Stimulated activated CD4-positive, alpha-beta T cell treated with anti-CD3 and anti-CD28 coated beads, TNF-alpha, amount 100 ng/mL, for 24 hours (primary cell): ENCODE measurements around the gene STOM.

ENCODE experiments used
- DNase-seq, 3 experiments: peaks; one replicate each; pipeline ENCODE4 v3.0.0-alpha.2; 2020; ENCODE audit warnings: low read depth in 3 of 3

Gene STOM

DNA sequence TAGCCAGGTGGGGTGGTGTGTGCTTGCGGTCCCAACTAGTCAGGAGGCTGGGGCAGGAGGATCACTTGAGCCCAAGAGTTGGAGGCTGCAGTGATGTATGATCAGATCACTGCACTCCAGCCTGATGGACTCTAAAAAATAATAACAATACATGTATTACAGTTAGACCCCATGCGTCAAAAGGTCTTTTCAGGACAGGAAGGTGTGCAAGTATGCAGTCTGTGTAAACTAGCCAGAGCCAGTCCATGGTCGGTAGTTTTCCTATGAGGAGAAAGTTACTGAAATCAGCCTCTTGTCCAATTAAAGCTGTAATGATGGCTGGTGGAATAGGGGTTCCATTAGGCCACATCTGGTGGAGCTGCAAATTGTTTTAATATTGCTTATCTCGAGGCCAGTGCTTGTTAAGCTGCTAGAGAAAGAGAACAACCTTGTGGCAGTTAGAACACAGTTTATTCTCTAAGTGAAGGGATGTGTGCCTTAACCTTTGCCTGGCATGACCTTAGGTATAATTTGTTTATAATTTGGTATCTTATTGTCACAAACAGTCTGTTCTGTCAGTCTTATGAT, 1.5 kb upstream of the STOM start:
- DNase-seq, result no peak

GRCh38 chr9:121368745-121369144, 1.3 kb downstream of the STOM start:
- DNase-seq, result no peak

- DNase-seq, result no peak
These were observed 1.9 kb downstream of the STOM start for GRCh38 chr9:121368138-121368522.

- DNase-seq, result no peak
These were observed 2.5 kb downstream of the STOM start for GRCh38 chr9:121367306-121368137.

- no peak for DNase-seq
These were observed 3.3 kb downstream of the STOM start for GRCh38 chr9:121366611-121367192.

DNA sequence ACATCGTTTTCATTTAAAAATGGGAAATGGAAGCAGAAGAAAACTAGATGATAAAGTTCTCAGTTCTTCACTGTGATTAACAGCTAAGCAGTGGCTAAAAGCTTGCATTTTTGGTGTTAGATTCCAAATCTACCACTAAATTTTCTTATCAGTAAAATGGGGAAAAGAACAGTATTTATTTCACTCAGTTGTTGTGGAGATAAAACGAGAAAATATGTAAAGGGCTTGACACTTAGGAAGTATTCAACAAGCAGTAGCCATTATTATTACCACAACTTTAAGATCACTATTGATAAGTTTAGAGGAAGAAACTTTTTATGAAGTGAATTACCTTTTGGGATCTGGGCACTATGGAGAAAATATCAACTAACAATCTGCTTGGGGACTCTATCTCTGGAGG, 4.5 kb downstream of the STOM start:
- DNase-seq, result no peak

DNA sequence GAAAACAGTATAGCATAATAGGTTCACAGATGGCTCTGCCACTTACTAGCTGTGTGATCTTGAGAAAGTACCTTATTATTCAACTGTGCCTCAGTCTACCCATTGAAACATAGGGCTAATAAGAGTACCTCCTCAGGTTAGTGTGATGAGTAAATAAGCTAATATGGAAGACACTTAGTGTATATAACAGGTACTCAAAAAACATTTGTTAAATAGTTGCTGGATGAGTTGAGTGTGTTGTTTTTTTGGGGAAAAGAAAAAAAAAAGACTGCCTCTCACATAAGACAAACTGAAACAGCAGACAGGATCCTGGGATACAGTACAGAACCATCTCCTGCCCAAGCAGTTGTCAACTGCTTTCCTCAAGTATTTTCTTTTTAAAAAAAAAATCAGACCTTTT, 5.2 kb downstream of the STOM start:
- no peak for DNase-seq

- no peak for DNase-seq
These were observed 6.0 kb downstream of the STOM start for GRCh38 chr9:121364077-121364476.

- DNase-seq, result no peak
These were observed 6.5 kb downstream of the STOM start for GRCh38 chr9:121363622-121363961.

- no peak for DNase-seq
These were observed 7.0 kb downstream of the STOM start for GRCh38 chr9:121362813-121363621.

- DNase-seq, result no peak
These were observed 9.3 kb downstream of the STOM start for GRCh38 chr9:121360601-121361374.

- DNase-seq, result no peak
These were observed 10.4 kb downstream of the STOM start for GRCh38 chr9:121359351-121360294.

DNA sequence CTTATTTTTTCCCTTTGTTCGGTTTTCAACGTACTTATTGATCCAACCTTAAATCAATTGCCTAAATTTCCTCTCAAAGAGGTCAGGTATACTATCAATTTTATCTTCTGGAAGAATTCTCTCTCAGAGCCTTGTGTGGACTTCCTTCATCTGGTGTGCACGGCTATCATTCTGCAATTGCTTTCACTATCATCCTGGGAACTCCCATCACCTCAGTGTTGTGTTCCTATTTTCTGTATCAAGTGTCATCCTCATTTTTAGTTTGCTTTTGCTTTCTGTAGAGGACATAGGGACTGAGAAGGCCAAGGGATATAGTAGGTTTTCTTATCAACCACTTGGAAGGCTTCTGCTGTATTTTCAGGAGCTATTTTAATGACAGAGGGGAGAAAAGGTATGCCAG, 11.3 kb downstream of the STOM start:
- no peak for DNase-seq

- DNase-seq, result no peak
These were observed 13.0 kb downstream of the STOM start for GRCh38 chr9:121357011-121357410.

DNA sequence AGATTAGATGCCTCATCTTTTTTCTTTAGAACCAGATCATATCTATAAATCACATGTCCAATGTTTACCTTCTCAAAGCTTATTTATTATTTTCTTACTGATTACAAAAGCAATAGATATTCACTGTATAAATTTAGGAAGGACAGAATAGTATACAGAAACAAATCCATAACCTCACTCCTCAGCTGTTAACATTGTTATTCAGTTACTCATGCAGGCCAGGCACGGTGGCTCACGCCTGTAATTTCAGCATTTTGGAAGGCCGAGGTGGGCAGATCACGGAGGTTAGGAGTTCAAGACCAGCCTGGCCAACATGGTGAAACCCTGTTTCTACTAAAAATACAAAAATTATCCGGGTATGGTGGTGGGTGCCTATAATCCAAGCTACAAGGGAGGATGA, 15.3 kb downstream of the STOM start:
- DNase-seq, result no peak

DNA sequence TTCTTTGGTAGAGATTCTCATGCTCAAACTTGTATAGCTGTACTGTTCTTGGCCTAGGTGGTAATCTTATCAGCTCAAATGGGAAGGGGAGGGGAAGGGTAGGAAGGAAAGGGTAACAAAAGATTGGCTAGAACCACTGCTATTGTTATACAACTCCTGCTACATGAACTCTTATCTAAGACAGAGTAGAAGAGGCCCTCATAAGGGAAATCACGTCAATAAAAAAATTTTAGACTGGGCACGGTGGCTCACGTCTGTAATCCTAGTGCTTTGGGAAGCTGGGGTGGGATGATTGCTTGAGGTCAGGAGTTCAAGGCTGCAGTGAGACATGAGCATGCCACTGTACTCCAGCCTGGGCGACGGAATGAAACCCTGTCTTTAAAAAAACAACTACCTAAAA, 15.9 kb downstream of the STOM start:
- DNase-seq, result no peak

GRCh38 chr9:121353241-121354061, 16.6 kb downstream of the STOM start:
- peak in 2 of 3 experiments; percentile 9 to 23 for DNase-seq

GRCh38 chr9:121350993-121351561, 19.0 kb downstream of the STOM start:
- DNase-seq, result no peak

DNA sequence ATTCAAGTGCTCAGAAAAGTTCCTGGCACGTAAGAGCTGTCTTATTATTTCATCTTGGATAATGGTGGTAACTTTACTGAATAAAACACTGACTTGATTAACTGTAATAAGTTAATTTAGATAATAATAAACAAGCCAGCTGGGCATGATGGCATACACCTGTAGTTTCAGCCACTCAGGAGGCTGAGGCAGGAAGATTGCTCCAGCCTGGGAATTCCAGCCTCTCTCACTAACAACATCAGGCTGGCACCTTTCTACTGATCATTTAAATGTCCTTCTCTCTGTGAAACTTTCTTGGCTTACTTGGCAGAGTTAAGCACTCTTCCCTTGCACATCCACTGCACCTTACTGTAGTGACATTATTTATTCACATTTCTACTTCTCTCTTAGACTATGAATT, 20.0 kb downstream of the STOM start:
- DNase-seq, result no peak
